ENCODE results near the gene ULK4. TPM values are rescaled to one million over a fixed set of nuclear protein-coding genes. Genes with fewer than 3 reads are reported as not detected.

Gene ULK4
- total RNA-seq, 1 donor from 2014 or later = 18.6 TPM

GRCh38 chr3:41338276-41338675 lies 623.6 kb downstream of the ULK4 start:
- ChIA-PET POLR2A (no interaction called here), CTCF (no interaction called here)
- Mint-ChIP-seq H3K4me3 (no peak overlapping the region), H3K9me3 (no peaks in the 10 kb centered on the region), H3K4me1 (peaks cover 22% of the 10 kb centered on the region), H3K27ac (no peak overlapping the region), H3K27me3 (no peaks in the 10 kb centered on the region), H3K36me3 (ENCODE audit: low read depth) (no peaks in the 10 kb centered on the region)
- no peak for TF ChIP-seq CTCF (IDR thresholded peaks at IDR 0.05)
- intact Hi-C loops (cut with micrococcal nuclease) = loop anchor here (10.0 kb wide), 1 partner anchor 753 kb away; no protein-coding TSS in a partner anchor
- ATAC-seq (ENCODE audit: low read depth) (no peak), DNase-seq (no peak)

DNA sequence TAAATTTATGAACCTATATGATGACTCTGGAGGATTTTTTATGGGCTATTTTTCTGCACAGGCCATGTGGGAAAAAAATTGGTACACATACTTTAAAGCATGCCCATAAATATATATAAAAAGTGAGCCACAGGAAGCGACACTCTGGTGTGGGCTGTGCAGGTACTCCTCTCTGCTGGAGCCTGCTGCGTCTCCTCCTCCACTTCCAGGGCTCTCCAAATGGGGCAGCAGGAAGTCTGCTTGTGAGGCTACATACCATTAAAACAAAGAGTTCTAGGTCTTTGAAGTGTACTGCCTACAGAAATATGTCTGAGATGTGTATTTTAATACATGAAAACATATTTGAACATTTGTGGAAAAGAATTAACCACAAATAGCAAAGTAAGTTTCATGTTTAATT lies 627.5 kb downstream of the ULK4 start:
- H3K36me3 Mint-ChIP-seq (ENCODE audit: low read depth) = no peaks in the 10 kb centered on the region
- no peak for DNase-seq

DNA sequence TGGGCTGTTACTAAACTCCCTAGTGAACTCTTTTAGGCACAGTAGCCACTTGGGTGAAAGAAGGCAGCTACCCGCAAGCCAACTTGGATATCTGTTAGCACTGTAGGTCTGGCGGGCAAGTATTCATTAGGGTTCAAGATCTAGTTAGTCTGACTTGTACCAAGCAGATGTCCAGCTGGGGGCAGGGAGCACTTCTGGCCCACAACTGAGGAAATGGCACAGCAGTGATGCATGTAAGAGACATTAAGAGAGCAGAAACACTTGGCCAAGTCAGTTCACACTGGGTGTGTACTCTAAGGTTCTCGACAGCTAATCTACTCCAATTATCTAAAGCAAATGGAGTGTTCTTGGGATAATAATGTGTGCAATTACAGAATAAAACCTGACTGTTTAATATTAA lies 630.9 kb downstream of the ULK4 start:
- intact Hi-C loops (cut with micrococcal nuclease) = loop anchor here (10.0 kb wide), 1 partner anchor 746 kb away; no protein-coding TSS in a partner anchor
- DNase-seq (no peak), ATAC-seq (ENCODE audit: low read depth) (no peak)
- no peaks in the 10 kb centered on the region for H3K9me3 Mint-ChIP-seq
- TF ChIP-seq CTCF (IDR thresholded peaks at IDR 0.05) = no peak
- ChIA-PET CTCF (no interaction called here), POLR2A (no interaction called here)
- no peaks in the 10 kb centered on the region for H3K4me1 Mint-ChIP-seq
- H3K27ac Mint-ChIP-seq = no peak overlapping the region
- H3K4me3 Mint-ChIP-seq = no peak overlapping the region
- H3K27me3 Mint-ChIP-seq = no peaks in the 10 kb centered on the region
- H3K36me3 Mint-ChIP-seq (ENCODE audit: low read depth) = no peaks in the 10 kb centered on the region

More for the DNA sequence above, 627.5 kb downstream of the ULK4 start:
- H3K27ac Mint-ChIP-seq = no peak overlapping the region
- no peaks in the 10 kb centered on the region for H3K9me3 Mint-ChIP-seq
- H3K4me1 Mint-ChIP-seq = peaks cover 1% of the 10 kb centered on the region
- ATAC-seq (ENCODE audit: low read depth) = no peak
- CTCF ChIA-PET = no interaction called here
- intact Hi-C loops (cut with micrococcal nuclease) = loop anchor here (10.0 kb wide), 1 partner anchor 750 kb away; no protein-coding TSS in a partner anchor
- TF ChIP-seq CTCF (IDR thresholded peaks at IDR 0.05) = no peak
- no peaks in the 10 kb centered on the region for H3K27me3 Mint-ChIP-seq
- POLR2A ChIA-PET = no interaction called here
- no peak overlapping the region for H3K4me3 Mint-ChIP-seq

DNA sequence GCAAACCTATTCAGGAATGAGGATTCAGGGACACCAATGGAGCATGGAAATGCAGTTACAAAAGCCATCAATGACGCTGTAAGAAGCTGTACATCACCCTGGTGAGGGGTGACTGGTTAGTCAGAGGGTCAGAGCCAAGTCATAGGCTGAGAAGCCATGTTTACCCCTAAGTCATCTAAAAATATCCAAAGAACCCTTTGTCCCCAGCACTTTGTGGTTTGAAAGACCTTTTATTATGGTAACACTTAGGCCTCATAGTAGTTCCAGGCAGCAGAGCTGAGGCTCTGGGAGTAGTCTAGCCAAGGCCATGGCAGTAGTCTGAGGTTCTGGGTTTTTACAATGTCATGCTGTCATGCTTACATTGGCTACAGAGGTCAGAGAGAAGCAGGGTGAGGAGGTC lies 631.4 kb downstream of the ULK4 start:
- Mint-ChIP-seq H3K36me3 (ENCODE audit: low read depth) (no peaks in the 10 kb centered on the region), H3K27ac (no peak overlapping the region), H3K27me3 (no peaks in the 10 kb centered on the region), H3K4me1 (no peaks in the 10 kb centered on the region), H3K9me3 (no peaks in the 10 kb centered on the region), H3K4me3 (no peak overlapping the region)
- ChIA-PET CTCF (no interaction called here), POLR2A (no interaction called here)
- no peak for ATAC-seq (ENCODE audit: low read depth)
- TF ChIP-seq CTCF (IDR thresholded peaks at IDR 0.05) = no peak
- intact Hi-C loops (cut with micrococcal nuclease) = loop anchor here (10.0 kb wide), 1 partner anchor 746 kb away; no protein-coding TSS in a partner anchor
- DNase-seq = no peak

GRCh38 chr3:41329881-41330280 lies 632.0 kb downstream of the ULK4 start:
- ATAC-seq (ENCODE audit: low read depth) = no peak
- POLR2A ChIA-PET = no interaction called here
- intact Hi-C loops (cut with micrococcal nuclease) = loop anchor here (10.0 kb wide), 1 partner anchor 745 kb away; no protein-coding TSS in a partner anchor
- Mint-ChIP-seq H3K27me3 (no peaks in the 10 kb centered on the region), H3K4me3 (no peak overlapping the region), H3K27ac (no peak overlapping the region), H3K36me3 (ENCODE audit: low read depth) (no peaks in the 10 kb centered on the region), H3K9me3 (no peaks in the 10 kb centered on the region), H3K4me1 (no peaks in the 10 kb centered on the region)
- TF ChIP-seq CTCF (IDR thresholded peaks at IDR 0.05) = no peak
- CTCF ChIA-PET = no interaction called here
- no peak for DNase-seq
